Occipital lobe (tissue), 2 donors: Measurements from ENCODE around the gene TSPAN16. TPM values are rescaled to one million over a fixed set of nuclear protein-coding genes. Genes with fewer than 3 reads are reported as not detected.
"Not testable (repeated sequence)": the region's sequence is repeated elsewhere in the genome, so short reads cannot be mapped to it uniquely, and the experiment has no call there.

Experiments
- DNase-seq: peaks from one replicate; lab custom pipeline; 2025; lab: John Stamatoyannopoulos, UW
- total RNA-seq: library from RNA; depleted of rRNA; stranded (reverse); fragments of >200 nt; gene quantifications from one replicate; pipeline ENCODE4 v1.2.3, GENCODE V29; 2014

The TSPAN16 gene
- total RNA-seq, 1 donor from 2014 or later, result not detected

GRCh38 chr19:11342429-11342828 is 46.5 kb downstream of the TSPAN16 start:
- DNase-seq, result no peak

DNA sequence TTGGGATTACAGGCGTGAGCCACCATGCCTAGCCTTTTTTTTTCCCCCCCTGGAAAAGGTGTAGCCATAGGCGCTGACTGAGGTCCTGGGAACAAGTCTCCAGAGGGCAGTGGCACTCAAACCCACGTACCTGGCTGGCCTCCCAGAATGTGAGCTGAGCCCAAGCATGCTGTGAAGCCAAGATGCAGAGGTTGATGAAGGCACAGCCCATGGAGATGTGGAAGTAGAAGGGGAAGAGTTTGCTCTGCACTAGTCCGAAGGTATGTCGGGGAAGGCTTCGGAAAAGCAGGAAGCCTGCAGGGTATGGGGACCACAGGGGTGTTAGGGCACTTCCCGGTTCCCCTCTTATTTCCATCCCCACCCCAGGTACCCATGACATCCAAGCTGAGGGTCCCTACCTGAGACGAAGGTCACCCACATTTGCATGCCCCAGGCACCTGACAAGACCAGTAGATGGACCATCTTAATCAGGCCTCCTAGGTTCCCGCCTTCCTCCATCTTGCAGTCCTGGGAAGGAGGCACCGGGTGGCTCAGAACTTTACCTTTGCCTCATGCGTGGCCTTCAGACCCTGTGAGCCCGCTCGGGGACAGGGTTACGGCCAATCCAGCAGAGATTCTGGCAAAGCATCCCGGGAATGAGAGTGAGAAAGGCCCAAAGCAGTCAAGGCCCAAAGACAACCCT is 49.3 kb downstream of the TSPAN16 start:
- no peak for DNase-seq

GRCh38 chr19:11346104-11346940 is 50.4 kb downstream of the TSPAN16 start, which contains the start of the genes CCDC159 and TMEM205:
CCDC159 (plus strand) TSS chr19:11346519; CDS start chr19:11346607, 88 bp downstream.
TMEM205 (minus strand) TSS chr19:11346268; CDS start chr19:11345619, 649 bp downstream.
- peak; percentile 99 for DNase-seq

GRCh38 chr19:11347546-11348039 is 51.6 kb downstream of the TSPAN16 start:
- DNase-seq, result no peak

DNA sequence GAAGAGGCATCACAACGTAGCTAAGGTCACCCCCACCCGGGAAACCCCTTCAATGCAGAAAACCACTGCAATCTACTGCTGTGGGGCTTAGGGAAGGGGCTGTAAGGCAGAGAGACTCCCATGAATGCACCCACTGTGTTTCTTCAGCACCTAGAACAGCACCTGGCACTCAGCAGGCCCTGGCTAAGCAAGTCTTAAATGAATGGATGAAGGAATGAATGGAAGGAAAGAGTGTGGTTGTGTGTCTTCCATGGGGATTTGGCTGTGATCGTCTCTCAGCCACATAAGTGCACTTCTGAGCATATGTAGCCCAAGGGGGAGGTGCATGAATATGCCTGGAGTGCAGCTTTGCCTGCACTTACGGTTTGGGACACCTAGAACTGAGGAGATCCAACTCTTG is 53.2 kb downstream of the TSPAN16 start:
- DNase-seq, result no peak

GRCh38 chr19:11354102-11354501 is 58.1 kb downstream of the TSPAN16 start:
- not testable (repeated sequence) for DNase-seq

DNA sequence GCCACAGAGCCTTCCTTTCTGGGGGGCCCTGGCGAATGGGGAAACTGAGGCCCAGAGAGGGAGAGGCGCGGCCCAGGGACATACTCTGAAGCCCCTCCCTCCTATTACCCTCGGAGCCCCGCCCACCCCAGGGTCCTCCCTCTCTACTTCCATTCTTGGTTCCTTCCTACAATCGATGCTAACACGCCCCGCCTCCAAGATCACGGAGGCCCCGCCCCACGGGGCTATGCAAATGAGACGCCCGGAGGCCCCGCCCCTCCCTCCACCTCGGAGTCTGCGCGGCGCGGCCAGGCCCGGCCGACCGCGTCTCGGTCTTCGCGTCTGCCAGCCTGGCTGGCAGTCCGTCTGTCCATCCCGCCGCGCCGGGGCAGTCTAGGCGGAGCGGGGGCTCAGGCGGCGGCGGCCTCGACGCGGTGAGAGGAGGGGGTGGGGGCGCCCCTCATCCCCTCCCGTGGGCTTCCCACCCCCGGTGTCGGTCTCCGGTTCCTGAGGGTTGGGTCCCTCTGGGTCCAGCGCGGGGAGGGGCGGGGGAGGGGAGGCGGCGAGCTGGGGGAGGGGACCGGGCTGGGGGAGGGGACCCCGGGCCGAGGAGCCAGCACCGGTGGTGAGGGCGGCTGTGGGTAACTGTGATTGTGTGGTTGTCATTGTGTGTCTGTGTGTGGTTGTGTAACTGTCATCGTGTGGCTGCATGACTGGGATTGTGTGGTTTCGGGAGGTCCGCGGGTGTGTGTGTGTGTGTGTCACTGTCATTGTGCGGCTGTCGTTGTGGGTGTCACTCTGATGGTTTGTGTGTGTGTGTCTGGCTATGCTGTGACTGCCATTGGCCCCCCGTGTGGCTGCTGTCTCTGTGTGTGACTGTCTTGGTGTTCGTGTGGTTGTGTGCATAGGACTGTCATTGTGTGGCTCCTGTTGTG is 59.5 kb downstream of the TSPAN16 start, which contains the start of gene PLPPR2:
Gene PLPPR2, plus strand, starts transcription at position 273 of the 914 bp plus-strand sequence. CDS start 2,242 bp downstream, outside the sequence.
- peak; percentile 87 for DNase-seq

- no peak for DNase-seq
These were observed 60.1 kb downstream of the TSPAN16 start for GRCh38 chr19:11356074-11356397.

DNA sequence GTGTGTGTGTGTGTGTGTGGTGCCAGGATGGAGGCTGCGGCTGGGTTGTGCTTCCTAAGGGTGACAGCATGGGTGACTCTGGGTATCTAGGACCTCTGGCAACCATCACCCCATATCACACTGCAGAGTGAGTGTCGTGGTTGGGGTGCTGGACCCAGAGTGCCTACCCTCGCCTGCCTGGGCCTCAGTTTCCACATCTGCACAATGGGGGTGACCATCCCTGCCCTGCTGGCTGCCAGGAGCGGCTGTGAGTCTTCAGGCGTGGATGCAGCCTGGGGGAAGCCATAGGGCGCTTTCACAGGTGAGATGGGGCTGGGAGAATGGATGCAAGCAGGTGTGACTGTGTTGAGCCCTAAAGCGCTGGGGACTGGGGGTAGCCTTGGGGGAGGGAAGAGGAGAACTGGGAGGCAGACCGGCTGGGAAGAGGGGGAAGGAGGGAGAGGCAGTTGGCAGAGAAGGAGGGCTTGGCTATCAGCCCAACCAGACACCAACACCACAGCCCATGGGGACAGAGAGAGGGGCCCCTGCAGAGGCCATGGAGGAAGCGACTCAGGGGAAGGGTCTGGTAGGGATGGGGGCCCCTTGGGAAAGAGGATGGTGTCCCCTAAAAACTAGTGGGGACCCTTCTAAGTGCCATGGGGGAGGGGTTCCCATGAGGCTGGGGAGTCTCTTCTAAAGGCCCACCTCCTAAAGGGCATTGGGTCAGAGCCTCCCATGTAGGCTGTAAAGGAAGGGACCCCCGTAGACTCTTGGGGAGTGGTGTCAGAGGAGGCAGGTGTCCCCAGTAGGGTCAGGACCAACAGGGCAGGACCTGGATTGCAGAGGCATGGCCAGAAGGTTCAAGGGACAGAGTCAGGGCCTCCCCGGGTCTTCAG is 61.0 kb downstream of the TSPAN16 start:
- DNase-seq, result no peak

DNA sequence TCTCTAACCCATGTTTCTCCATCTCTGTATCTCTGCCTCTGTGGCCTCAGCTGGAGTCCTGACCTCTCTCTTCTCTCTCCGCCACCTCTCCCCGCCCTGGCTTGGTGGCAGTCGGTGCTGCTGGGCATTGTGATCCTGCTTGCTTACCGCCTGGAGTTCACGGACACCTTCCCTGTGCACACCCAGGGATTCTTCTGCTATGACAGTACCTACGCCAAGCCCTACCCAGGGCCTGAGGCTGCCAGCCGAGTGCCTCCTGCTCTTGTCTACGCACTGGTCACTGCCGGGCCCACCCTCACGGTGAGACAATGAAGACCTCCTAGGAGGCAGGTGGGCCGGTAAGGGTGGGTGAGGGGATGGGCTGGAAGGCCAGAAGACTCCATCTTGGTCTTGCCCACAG is 63.5 kb downstream of the TSPAN16 start:
- DNase-seq, result no peak

DNA sequence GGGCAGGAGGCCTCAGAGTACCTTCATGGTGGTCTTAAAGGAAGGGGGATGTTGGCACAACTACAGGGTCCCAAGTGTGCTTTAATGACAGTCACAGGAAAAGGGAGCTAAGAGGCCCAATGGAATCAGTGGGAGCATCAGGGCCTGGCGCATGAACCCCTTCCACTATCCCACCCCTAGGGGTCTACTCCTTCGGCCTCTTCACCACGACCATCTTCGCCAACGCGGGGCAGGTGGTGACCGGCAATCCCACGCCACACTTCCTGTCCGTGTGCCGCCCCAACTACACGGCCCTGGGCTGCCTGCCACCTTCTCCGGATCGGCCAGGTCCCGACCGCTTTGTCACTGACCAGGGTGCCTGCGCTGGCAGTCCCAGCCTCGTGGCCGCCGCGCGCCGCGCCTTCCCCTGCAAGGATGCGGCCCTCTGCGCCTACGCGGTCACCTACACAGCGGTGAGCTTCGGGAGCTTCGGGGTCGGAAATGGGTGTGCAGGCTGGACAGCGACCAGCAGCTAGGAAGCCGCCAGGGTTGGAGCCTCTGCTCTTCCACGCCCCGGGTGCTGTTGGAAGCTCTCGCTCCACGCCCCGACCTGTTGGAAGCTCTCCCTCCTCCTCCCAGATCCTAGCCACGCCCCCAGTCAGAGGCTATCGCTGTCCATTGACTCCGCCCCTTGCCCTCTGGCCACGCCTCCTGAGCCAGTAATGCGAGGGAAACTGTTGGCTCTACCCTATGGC is 65.2 kb downstream of the TSPAN16 start:
- DNase-seq, result no peak

GRCh38 chr19:11361771-11362731 is 66.1 kb downstream of the TSPAN16 start:
- DNase-seq, result no peak

- no peak for DNase-seq
These were observed 67.9 kb downstream of the TSPAN16 start for GRCh38 chr19:11363881-11364280.

DNA sequence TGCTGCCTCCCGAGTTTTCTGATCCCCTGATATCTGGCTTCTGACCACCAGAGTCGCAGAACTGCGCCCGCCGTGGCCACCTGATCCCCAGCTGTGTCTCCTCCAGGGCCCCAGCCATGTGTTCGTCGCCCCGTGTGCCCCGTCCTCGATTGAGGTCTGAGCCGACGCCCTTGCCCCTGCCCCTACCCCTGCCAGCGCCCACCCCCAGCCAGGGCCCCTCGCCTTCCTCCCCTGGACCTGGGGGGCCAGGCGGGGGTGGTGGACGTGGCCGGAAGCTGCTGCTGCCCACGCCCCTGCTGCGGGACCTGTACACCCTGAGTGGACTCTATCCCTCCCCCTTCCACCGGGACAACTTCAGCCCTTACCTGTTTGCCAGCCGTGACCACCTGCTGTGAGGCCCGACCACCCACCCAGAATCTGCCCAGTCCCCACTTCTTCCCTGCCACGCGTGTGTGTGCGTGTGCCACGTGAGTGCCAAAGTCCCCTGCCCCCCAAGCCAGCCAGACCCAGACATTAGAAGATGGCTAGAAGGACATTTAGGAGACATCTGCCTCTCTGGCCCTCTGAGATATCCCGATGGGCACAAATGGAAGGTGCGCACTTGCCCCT is 68.4 kb downstream of the TSPAN16 start:
- no peak for DNase-seq

- DNase-seq, result no peak
These were observed 69.0 kb downstream of the TSPAN16 start for GRCh38 chr19:11364935-11365334.
